ENCODE data around the gene NBPF11.
"Not testable (repeated sequence)": the region's sequence is repeated elsewhere in the genome, so short reads cannot be mapped to it uniquely, and the experiment has no call there.

DNA sequence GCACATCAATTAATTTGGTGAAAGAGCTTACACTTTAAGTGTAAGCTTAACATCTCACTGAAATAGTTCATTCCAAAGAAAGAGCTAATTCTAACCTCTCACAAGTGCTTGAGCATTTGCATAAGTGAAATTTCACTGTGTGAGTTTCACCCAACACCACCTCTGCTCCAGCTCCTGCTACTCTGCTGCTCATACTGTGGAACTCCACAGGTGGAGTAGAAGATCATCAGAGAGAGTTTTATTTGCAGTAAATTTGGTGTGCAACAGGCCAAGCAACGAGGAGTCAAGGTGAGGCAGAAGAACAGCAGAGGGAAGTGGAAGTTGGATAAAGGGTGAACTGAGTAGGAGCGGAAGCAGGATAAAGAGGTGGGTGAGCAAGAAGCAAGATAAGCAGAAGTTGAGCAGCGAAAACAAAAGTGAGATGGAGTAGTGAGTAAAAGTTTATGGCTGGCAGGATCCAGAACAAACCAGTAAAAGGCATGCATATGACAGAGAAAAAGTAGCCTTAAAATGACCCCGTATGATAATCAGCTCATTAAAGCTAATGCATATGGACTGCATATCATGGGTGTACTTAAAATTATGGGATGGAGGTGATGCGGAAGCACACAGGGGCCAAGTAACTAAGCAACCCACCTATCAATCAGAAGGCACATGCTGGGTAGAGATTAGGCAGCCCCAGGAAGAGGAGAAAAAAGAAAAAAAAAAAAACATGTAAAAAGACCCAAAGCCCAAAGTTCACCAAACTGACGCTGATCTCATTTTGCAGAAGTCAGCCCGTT is 3.6 kb upstream of the NBPF11 start:
- TF ChIP-seq, protein P1, sequence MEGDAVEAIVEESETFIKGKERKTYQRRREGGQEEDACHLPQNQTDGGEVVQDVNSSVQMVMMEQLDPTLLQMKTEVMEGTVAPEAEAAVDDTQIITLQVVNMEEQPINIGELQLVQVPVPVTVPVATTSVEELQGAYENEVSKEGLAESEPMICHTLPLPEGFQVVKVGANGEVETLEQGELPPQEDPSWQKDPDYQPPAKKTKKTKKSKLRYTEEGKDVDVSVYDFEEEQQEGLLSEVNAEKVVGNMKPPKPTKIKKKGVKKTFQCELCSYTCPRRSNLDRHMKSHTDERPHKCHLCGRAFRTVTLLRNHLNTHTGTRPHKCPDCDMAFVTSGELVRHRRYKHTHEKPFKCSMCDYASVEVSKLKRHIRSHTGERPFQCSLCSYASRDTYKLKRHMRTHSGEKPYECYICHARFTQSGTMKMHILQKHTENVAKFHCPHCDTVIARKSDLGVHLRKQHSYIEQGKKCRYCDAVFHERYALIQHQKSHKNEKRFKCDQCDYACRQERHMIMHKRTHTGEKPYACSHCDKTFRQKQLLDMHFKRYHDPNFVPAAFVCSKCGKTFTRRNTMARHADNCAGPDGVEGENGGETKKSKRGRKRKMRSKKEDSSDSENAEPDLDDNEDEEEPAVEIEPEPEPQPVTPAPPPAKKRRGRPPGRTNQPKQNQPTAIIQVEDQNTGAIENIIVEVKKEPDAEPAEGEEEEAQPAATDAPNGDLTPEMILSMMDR (conservative IDR thresholded peaks at IDR 0.05; ENCODE audit: low read depth, low read length), result not testable (repeated sequence)
- not testable (repeated sequence) for TF ChIP-seq EZH2 (IDR thresholded peaks at IDR 0.05; ENCODE audit: borderline replicate concordance, low read depth, low read length, poor library complexity, severe bottlenecking)
